LNCAP (cell line): ENCODE data around the gene CCDC6.

Experiments used
- CTCF ChIP-seq: fragments of 450-650 bp; IDR thresholded peaks from 2 replicates; pipeline ENCODE4 v1.5.1; 2017; ENCODE audit warnings: mild to moderate bottlenecking

The CCDC6 gene

GRCh38 chr10:59773088-59773487, 133.3 kb downstream of the CCDC6 start:
- TF ChIP-seq CTCF: no peak

GRCh38 chr10:59771162-59771807, 135.1 kb downstream of the CCDC6 start:
- TF ChIP-seq CTCF: no peak

- no peak for TF ChIP-seq CTCF
Observed at GRCh38 chr10:59770689-59771088, 135.7 kb downstream of the CCDC6 start.

GRCh38 chr10:59762505-59762904, 143.9 kb downstream of the CCDC6 start:
- no peak for TF ChIP-seq CTCF

GRCh38 chr10:59757966-59758365, 148.4 kb downstream of the CCDC6 start:
- no peak for TF ChIP-seq CTCF

GRCh38 chr10:59754951-59755350, 151.4 kb downstream of the CCDC6 start:
- TF ChIP-seq CTCF: no peak

- no peak for TF ChIP-seq CTCF
Observed at GRCh38 chr10:59753267-59753666, 153.1 kb downstream of the CCDC6 start, which contains the start of gene MRLN. Gene MRLN (minus strand): TSS chr10:59753455.
